Endodermal cell (in vitro differentiated cells): ENCODE measurements around the gene REG3A. TPM values are rescaled to one million over a fixed set of nuclear protein-coding genes. Genes with fewer than 3 reads are reported as not detected.

ENCODE experiments used
- DNase-seq: peaks from one replicate; pipeline ENCODE4 v3.0.0-alpha.2; 2017
- H3K27ac ChIP-seq: 2 replicates; pipeline ENCODE4 v1.5.1; 2013; ENCODE audit warnings: mild to moderate bottlenecking, low read depth, low read length, moderate library complexity
- H3K27me3 ChIP-seq: 2 replicates; pipeline ENCODE4 v1.6.1; 2013; ENCODE audit warnings: mild to moderate bottlenecking, low read length, moderate library complexity; ENCODE audit not compliant: insufficient read depth, control insufficient read depth, poor library complexity, severe bottlenecking
- H3K36me3 ChIP-seq: 2 replicates; pipeline ENCODE4 v1.7.0; 2013; ENCODE audit warnings: mild to moderate bottlenecking, low read length, moderate library complexity; ENCODE audit not compliant: control insufficient read depth, insufficient read depth
- H3K4me1 ChIP-seq: one replicate; pipeline ENCODE4 v1.7.0; 2013; ENCODE audit warnings: low read length; ENCODE audit not compliant: control insufficient read depth, insufficient read depth
- H3K4me3 ChIP-seq: 2 replicates; pipeline ENCODE4 v1.5.1; 2013; ENCODE audit warnings: mild to moderate bottlenecking, low read length, moderate library complexity
- H3K9ac ChIP-seq: 2 replicates; pipeline ENCODE4 v1.6.1; 2013; ENCODE audit warnings: mild to moderate bottlenecking, low read length, moderate library complexity; ENCODE audit not compliant: poor library complexity, severe bottlenecking; ENCODE audit errors: extremely low read depth
- H3K9me3 ChIP-seq: 2 replicates; pipeline ENCODE4 v1.6.1; 2013; ENCODE audit warnings: mild to moderate bottlenecking, low read length, moderate library complexity; ENCODE audit not compliant: control insufficient read depth
- H3K27ac Mint-ChIP-seq: 2 replicates; pipeline ENCODE4 v1.8.0; 2020; ENCODE audit warnings: mixed read lengths
- H3K27me3 Mint-ChIP-seq: 2 replicates; pipeline ENCODE4 v1.8.0; 2021; ENCODE audit warnings: mild to moderate bottlenecking, mixed read lengths; ENCODE audit not compliant: insufficient read depth
- H3K36me3 Mint-ChIP-seq: 2 replicates; pipeline ENCODE4 v1.8.0; 2020; ENCODE audit warnings: low read depth, mixed read lengths
- H3K4me1 Mint-ChIP-seq: 2 replicates; pipeline ENCODE4 v1.8.0; 2020; ENCODE audit warnings: mixed read lengths
- H3K4me3 Mint-ChIP-seq: 2 replicates; pipeline ENCODE4 v1.8.0; 2020; ENCODE audit warnings: mild to moderate bottlenecking, moderate library complexity, mixed read lengths
- H3K9me3 Mint-ChIP-seq: 2 replicates; pipeline ENCODE4 v1.8.0; 2020; ENCODE audit warnings: mild to moderate bottlenecking, mixed read lengths
- WGBS, 2 experiments: methylation state at CpG; one replicate each; pipeline versions ENCODE4 v1.1.5 to v1.1.7; 2013; ENCODE audit warnings: missing lambda C conversion rate in 2 of 2, mixed read lengths in 1 of 2; ENCODE audit not compliant: insufficient coverage in 1 of 2, insufficient read length in 1 of 2; 5-methylcytosine and 5-hydroxymethylcytosine counted together
- total RNA-seq, 2 donors: library from RNA; stranded (reverse); fragmentation: NEBNext Ultra II Directional in 1 of 2; extraction: Animal tissue kit (Norgen Biotek cat#: 25700) in 1 of 2; gene quantifications; 2 replicates in 1 of 2; 3 replicates in 1 of 2; pipeline ENCODE4 v1.2.1, GENCODE V29; 2021
- TF ChIP-seq, protein P1 (sequence below): fragments of 200-600 bp; sonication (generic); conservative IDR thresholded peaks from 2 replicates; pipeline ENCODE4 v1.5.0; 2021; ENCODE audit warnings: antibody characterized with exemption, mild to moderate bottlenecking

The REG3A gene
- total RNA-seq, 2 donors from 2014 or later: not detected

DNA sequence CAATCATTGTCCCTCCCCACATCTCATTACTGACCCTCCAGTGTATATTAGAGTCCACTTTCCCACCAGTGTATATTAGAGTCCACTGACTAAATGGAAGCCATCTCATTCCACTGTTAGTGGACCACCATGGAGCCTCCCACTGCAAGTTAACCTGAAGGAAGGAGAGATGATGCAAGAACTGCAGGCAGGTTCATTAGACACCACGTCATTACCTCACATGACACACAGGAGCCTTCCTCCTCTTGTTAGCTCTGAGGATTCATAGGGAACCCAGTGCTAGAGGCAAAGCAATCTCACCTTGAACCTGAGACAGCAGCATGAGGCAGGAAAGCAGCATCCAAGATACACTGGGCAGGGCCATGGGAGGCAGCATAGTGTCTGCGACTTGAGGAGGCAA is 523 bp downstream of the REG3A start:
- WGBS, 2 experiments: 90 to 100% methylated on average over 1 to 2 of the region's 2 CpGs
- no peak overlapping the region for H3K9ac ChIP-seq
- H3K36me3 ChIP-seq: no peaks in the 10 kb centered on the region
- H3K27me3 ChIP-seq: peaks cover 42% of the 10 kb centered on the region
- Mint-ChIP-seq H3K4me1 (no peaks in the 10 kb centered on the region), H3K4me3 (no peak overlapping the region), H3K9me3 (no peaks in the 10 kb centered on the region), H3K36me3 (no peaks in the 10 kb centered on the region), H3K27me3 (peaks cover 19% of the 10 kb centered on the region), H3K27ac (no peak overlapping the region)
- H3K9me3 ChIP-seq: no peaks in the 10 kb centered on the region
- TF ChIP-seq, protein P1, sequence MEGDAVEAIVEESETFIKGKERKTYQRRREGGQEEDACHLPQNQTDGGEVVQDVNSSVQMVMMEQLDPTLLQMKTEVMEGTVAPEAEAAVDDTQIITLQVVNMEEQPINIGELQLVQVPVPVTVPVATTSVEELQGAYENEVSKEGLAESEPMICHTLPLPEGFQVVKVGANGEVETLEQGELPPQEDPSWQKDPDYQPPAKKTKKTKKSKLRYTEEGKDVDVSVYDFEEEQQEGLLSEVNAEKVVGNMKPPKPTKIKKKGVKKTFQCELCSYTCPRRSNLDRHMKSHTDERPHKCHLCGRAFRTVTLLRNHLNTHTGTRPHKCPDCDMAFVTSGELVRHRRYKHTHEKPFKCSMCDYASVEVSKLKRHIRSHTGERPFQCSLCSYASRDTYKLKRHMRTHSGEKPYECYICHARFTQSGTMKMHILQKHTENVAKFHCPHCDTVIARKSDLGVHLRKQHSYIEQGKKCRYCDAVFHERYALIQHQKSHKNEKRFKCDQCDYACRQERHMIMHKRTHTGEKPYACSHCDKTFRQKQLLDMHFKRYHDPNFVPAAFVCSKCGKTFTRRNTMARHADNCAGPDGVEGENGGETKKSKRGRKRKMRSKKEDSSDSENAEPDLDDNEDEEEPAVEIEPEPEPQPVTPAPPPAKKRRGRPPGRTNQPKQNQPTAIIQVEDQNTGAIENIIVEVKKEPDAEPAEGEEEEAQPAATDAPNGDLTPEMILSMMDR: no peak
- no peaks in the 10 kb centered on the region for H3K4me1 ChIP-seq
- H3K27ac ChIP-seq: no peak overlapping the region
- H3K4me3 ChIP-seq: no peak overlapping the region
- DNase-seq: no peak

DNA sequence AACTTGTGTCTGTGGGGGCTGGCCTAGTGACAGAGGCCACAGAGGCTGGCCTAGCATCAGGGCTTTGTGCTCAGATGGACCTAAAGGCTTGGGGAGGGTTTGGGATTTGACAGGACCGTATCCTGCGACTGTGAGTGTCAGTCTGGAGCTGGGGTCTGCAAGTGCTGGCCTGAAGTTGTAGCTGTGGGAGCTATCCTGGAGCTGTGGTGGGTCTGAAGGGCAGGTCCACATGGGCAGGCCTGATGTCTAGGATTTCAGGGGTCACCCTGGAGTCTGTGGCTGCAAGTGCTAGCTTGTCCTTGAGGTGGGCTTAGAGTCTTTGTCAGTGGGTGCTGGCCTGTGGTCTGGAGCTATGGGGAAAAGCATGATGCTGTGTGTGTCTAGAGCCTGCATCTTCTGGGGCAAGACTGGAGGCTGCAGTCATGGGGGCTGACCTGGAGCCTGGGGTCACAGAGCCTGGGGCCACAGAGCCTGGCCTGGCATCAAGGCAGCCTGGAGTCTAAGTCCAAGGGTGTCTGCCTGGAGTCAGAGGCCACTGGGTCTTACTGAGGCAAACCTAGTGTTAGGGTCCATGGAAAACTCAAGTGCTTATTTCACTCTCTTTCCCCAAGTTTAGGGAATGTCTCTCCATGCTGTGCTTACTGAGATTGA is 3.6 kb downstream of the REG3A start:
- Histone ChIP-seq H3K36me3 (no peaks in the 10 kb centered on the region), H3K9me3 (no peaks in the 10 kb centered on the region), H3K27ac (no peak overlapping the region), H3K4me3 (no peak overlapping the region), H3K9ac (no peak overlapping the region), H3K4me1 (no peaks in the 10 kb centered on the region), H3K27me3 (peaks cover 33% of the 10 kb centered on the region)
- no peaks in the 10 kb centered on the region for H3K4me1 Mint-ChIP-seq
- 94% methylated on average over 2 of the region's 2 CpGs; no CpG with 5 or more reads in 1 of the 2 experiments for WGBS, 2 experiments
- peaks cover 16% of the 10 kb centered on the region for H3K27me3 Mint-ChIP-seq
- no peaks in the 10 kb centered on the region for H3K9me3 Mint-ChIP-seq
- no peak for DNase-seq
- H3K4me3 Mint-ChIP-seq: no peak overlapping the region
- no peak overlapping the region for H3K27ac Mint-ChIP-seq
- no peaks in the 10 kb centered on the region for H3K36me3 Mint-ChIP-seq
- TF ChIP-seq, protein P1: no peak

DNA sequence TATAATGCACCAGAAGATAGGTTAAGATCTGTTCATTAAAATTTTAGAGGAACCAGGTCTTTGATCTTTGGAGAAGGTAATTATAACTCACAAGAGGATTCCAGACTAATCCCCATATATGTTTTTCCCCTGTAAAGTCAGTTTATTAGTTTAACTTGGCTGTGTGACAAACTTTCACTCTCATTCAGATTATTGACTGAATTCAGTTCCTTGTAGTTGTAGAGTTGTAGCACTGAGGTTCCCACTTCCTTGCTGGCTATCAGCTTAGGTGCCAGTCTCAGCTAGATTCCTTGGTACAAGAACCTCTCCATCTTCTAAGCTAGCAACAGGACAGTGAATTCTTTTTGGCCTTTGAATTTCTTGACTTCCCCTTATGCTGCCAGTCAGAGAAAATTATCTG is 20.1 kb downstream of the REG3A start:
- Mint-ChIP-seq H3K4me3 (no peak overlapping the region), H3K27ac (no peak overlapping the region), H3K36me3 (no peaks in the 10 kb centered on the region), H3K4me1 (no peaks in the 10 kb centered on the region), H3K9me3 (no peaks in the 10 kb centered on the region), H3K27me3 (peaks cover 18% of the 10 kb centered on the region)
- TF ChIP-seq, protein P1: no peak
- H3K36me3 ChIP-seq: no peaks in the 10 kb centered on the region
- no peak overlapping the region for H3K4me3 ChIP-seq
- H3K9me3 ChIP-seq: no peaks in the 10 kb centered on the region
- H3K27me3 ChIP-seq: peaks cover 21% of the 10 kb centered on the region
- DNase-seq: no peak
- no peak overlapping the region for H3K9ac ChIP-seq
- no peaks in the 10 kb centered on the region for H3K4me1 ChIP-seq
- no peak overlapping the region for H3K27ac ChIP-seq
